H1 (cell line): ENCODE measurements around the gene PTPN13. TPM values are rescaled to one million over a fixed set of nuclear protein-coding genes. Genes with fewer than 3 reads are reported as not detected.

Source experiments
- CTCF ChIA-PET: fragments of 300-600 bp; sonication (Branson Sonifier 250); formaldehyde crosslinking; loops from one replicate; lab custom pipeline; 2021; ENCODE audit not compliant: partially characterized antibody; lab: Charles Lee
- POLR2A ChIA-PET: fragments of 300-600 bp; sonication (Branson Sonifier 250); formaldehyde crosslinking; loops from one replicate; lab custom pipeline; 2021; ENCODE audit warnings: inconsistent platforms; ENCODE audit not compliant: partially characterized antibody; lab: Charles Lee
- DNase-seq, 2 experiments: peaks; one replicate each; pipeline versions ENCODE4 v3.0.0 to v3.0.0-alpha.2; 2010 to 2022; ENCODE audit warnings: low spot score in 2 of 2, low read depth in 1 of 2, mixed read lengths in 1 of 2
- FAIRE-seq: peaks from 2 replicates; lab custom pipeline; 2011; peaks lifted over from hg19 to GRCh38; lab: Jason Lieb, UNC
- H2AFZ ChIP-seq: 2 replicates; pipeline ENCODE4 v1.8.1; 2012; ENCODE audit warnings: low read length, inconsistent platforms
- H2AK5ac ChIP-seq: 2 replicates; pipeline ENCODE4 v1.6.1; 2013; ENCODE audit warnings: low read depth, low read length
- H2BK120ac ChIP-seq: replicated peaks from 2 replicates; pipeline ENCODE3; 2013; ENCODE audit warnings: low read depth, low read length, inconsistent platforms
- H2BK12ac ChIP-seq: 2 replicates; pipeline ENCODE4 v1.6.1; 2013; ENCODE audit warnings: low read depth, low read length
- H2BK15ac ChIP-seq: 2 replicates; pipeline ENCODE4 v1.6.1; 2013; ENCODE audit warnings: low read length
- H2BK20ac ChIP-seq: 2 replicates; pipeline ENCODE4 v1.6.1; 2013; ENCODE audit warnings: low read length
- H2BK5ac ChIP-seq: 2 replicates; pipeline ENCODE4 v1.6.1; 2013; ENCODE audit warnings: low read depth, low read length
- H3K14ac ChIP-seq: 2 replicates; pipeline ENCODE4 v1.6.1; 2013; ENCODE audit warnings: inconsistent platforms; ENCODE audit not compliant: insufficient read length
- H3K18ac ChIP-seq: 2 replicates; pipeline ENCODE4 v1.6.1; 2013; ENCODE audit warnings: low read length; ENCODE audit errors: extremely low read depth
- H3K23ac ChIP-seq: 2 replicates; pipeline ENCODE4 v1.6.1; 2013; ENCODE audit warnings: inconsistent platforms; ENCODE audit not compliant: insufficient read length
- H3K23me2 ChIP-seq: 2 replicates; pipeline ENCODE4 v1.6.1; 2013; ENCODE audit warnings: low read depth, low read length
- H3K27ac ChIP-seq: 2 replicates; pipeline ENCODE4 v1.6.1; 2011; ENCODE audit warnings: low read depth, low read length, inconsistent platforms
- H3K27me3 ChIP-seq, 4 experiments: replicated peaks in 1 of 4; 1 replicate in 1 of 4; 2 replicates in 3 of 4; pipeline versions ENCODE4 v1.6.1 to v1.8.1; 2011 to 2013; ENCODE audit warnings: low read length in 3 of 4, mild to moderate bottlenecking in 3 of 4, inconsistent platforms in 2 of 4, mixed read lengths in 2 of 4, moderate library complexity in 1 of 4; ENCODE audit not compliant: control insufficient read depth in 3 of 4, insufficient read depth in 3 of 4; ENCODE audit errors: extremely low read depth in 1 of 4
- H3K36me3 ChIP-seq, 4 experiments: 2 replicates each; pipeline versions ENCODE4 v1.6.1 to v1.8.1; 2011 to 2013; ENCODE audit warnings: mild to moderate bottlenecking in 4 of 4, low read length in 3 of 4, moderate library complexity in 2 of 4, control low read depth in 1 of 4, inconsistent platforms in 1 of 4; ENCODE audit not compliant: insufficient read depth in 4 of 4, control insufficient read depth in 2 of 4
- H3K4ac ChIP-seq: replicated peaks from 2 replicates; pipeline ENCODE3; 2013; ENCODE audit warnings: low read length, low read depth, mixed read lengths, inconsistent platforms; ENCODE audit not compliant: insufficient read length
- H3K4me1 ChIP-seq, 4 experiments: replicated peaks in 1 of 4; 1 replicate in 1 of 4; 2 replicates in 3 of 4; pipeline versions ENCODE4 v1.6.1 to v1.8.1; 2011 to 2013; ENCODE audit warnings: low read length in 3 of 4, inconsistent platforms in 2 of 4, mixed read lengths in 1 of 4; ENCODE audit not compliant: insufficient read depth in 4 of 4, control insufficient read depth in 3 of 4
- H3K4me2 ChIP-seq, 2 experiments: 2 replicates each; pipeline versions ENCODE4 v1.6.1 to v1.8.1; 2011 to 2013; ENCODE audit warnings: low read depth in 2 of 2, low read length in 2 of 2, control low read depth in 1 of 2, inconsistent platforms in 1 of 2, mild to moderate bottlenecking in 1 of 2; ENCODE audit not compliant: insufficient read depth in 1 of 2
- H3K4me3 ChIP-seq, 4 experiments: fragments of 200-600, 300-600 bp in 1 of 4; sonication (generic), shearing (Covaris generic), sonication (Bioruptor Twin) in 1 of 4; 2 replicates each; pipeline versions ENCODE4 v1.5.1 to v1.8.1; 2011 to 2016; ENCODE audit warnings: low read length in 4 of 4, low read depth in 3 of 4, control low read depth in 2 of 4, inconsistent platforms in 2 of 4, mild to moderate bottlenecking in 2 of 4, mixed read lengths in 1 of 4, moderate library complexity in 1 of 4; ENCODE audit not compliant: insufficient read depth in 2 of 4; ENCODE audit errors: extremely low read depth in 1 of 4
- H3K56ac ChIP-seq: replicated peaks from 2 replicates; pipeline ENCODE3; 2013; ENCODE audit warnings: low read depth, mild to moderate bottlenecking, mixed read lengths, low read length, inconsistent platforms; ENCODE audit not compliant: insufficient read length
- H3K79me1 ChIP-seq: 2 replicates; pipeline ENCODE4 v1.6.1; 2013; ENCODE audit warnings: low read depth, low read length, control low read depth
- H3K79me2 ChIP-seq, 2 experiments: 2 replicates each; pipeline versions ENCODE4 v1.6.1 to v1.8.1; 2012 to 2013; ENCODE audit warnings: low read length in 2 of 2, mild to moderate bottlenecking in 2 of 2, inconsistent platforms in 1 of 2; ENCODE audit not compliant: insufficient read depth in 2 of 2, control insufficient read depth in 1 of 2
- H3K9ac ChIP-seq, 4 experiments: replicated peaks in 1 of 4; 1 replicate in 1 of 4; 2 replicates in 3 of 4; pipeline versions ENCODE4 v1.6.1 to v1.8.1; 2011 to 2013; ENCODE audit warnings: low read depth in 3 of 4, low read length in 3 of 4, control low read depth in 2 of 4, mild to moderate bottlenecking in 2 of 4, moderate library complexity in 2 of 4, inconsistent platforms in 1 of 4; ENCODE audit errors: extremely low read depth in 1 of 4
- H3K9me3 ChIP-seq, 2 experiments: 2 replicates each; pipeline versions ENCODE4 v1.6.1 to v1.8.1; 2012 to 2013; ENCODE audit warnings: mild to moderate bottlenecking in 2 of 2, moderate library complexity in 2 of 2, control low read depth in 1 of 2, inconsistent platforms in 1 of 2, low read depth in 1 of 2, low read length in 1 of 2, mixed read lengths in 1 of 2; ENCODE audit not compliant: insufficient read depth in 2 of 2
- H4K20me1 ChIP-seq, 2 experiments: replicated peaks in 1 of 2; 2 replicates each; pipeline versions ENCODE3 to v1.8.1; 2011 to 2013; ENCODE audit warnings: inconsistent platforms in 2 of 2, low read length in 2 of 2, mild to moderate bottlenecking in 1 of 2; ENCODE audit not compliant: insufficient read depth in 2 of 2, control insufficient read depth in 1 of 2
- H4K5ac ChIP-seq: 2 replicates; pipeline ENCODE4 v1.6.1; 2013; ENCODE audit warnings: low read length, low read depth, mixed read lengths, inconsistent platforms; ENCODE audit not compliant: insufficient read length
- H4K8ac ChIP-seq: 2 replicates; pipeline ENCODE4 v1.8.0; 2013; ENCODE audit warnings: mild to moderate bottlenecking, moderate library complexity, low read length, inconsistent platforms; ENCODE audit not compliant: insufficient read depth; ENCODE audit errors: extremely low read depth
- H4K91ac ChIP-seq: replicated peaks from 2 replicates; pipeline ENCODE3; 2013; ENCODE audit warnings: low read length, mixed read lengths, inconsistent platforms; ENCODE audit not compliant: insufficient read length
- CEBPB ChIP-seq: IDR thresholded peaks from 2 replicates; pipeline ENCODE4 v1.6.1; 2012; ENCODE audit warnings: low read depth, low read length
- EGR1 ChIP-seq: IDR thresholded peaks from 2 replicates; pipeline ENCODE4 v1.6.1; 2011; ENCODE audit warnings: low read depth, low read length, borderline replicate concordance
- HDAC2 ChIP-seq, 2 experiments: fragments of 300-600 bp in 1 of 2; sonication (generic) in 1 of 2; IDR thresholded peaks; 2 replicates each; pipeline ENCODE4 v1.6.1; 2011 to 2012; ENCODE audit warnings: low read depth in 2 of 2, low read length in 2 of 2, mild to moderate bottlenecking in 2 of 2, moderate library complexity in 2 of 2, borderline replicate concordance in 1 of 2, inconsistent platforms in 1 of 2
- JUND ChIP-seq: IDR thresholded peaks from 2 replicates; pipeline ENCODE4 v1.6.1; 2011; ENCODE audit warnings: mild to moderate bottlenecking, improper control_type of control experiment, low read length
- RNF2 ChIP-seq: fragments of 200-900, 300-1000 bp; sonication (generic); IDR thresholded peaks from 2 replicates; pipeline ENCODE4 v1.7.1; 2016; ENCODE audit warnings: borderline replicate concordance, low read depth, mild to moderate bottlenecking, antibody characterized with exemption, low read length; ENCODE audit not compliant: poor library complexity, severe bottlenecking; ENCODE audit errors: missing control alignments
- RXRA ChIP-seq: IDR thresholded peaks from 2 replicates; pipeline ENCODE4 v1.6.1; 2011; ENCODE audit warnings: low read depth, mild to moderate bottlenecking, low read length, moderate library complexity; ENCODE audit not compliant: insufficient read depth
- SP2 ChIP-seq: IDR thresholded peaks from 2 replicates; pipeline ENCODE4 v1.6.1; 2012; ENCODE audit warnings: mild to moderate bottlenecking, low read length, inconsistent platforms
- SP4 ChIP-seq: IDR thresholded peaks from 2 replicates; pipeline ENCODE4 v1.6.1; 2012; ENCODE audit warnings: low read length, inconsistent platforms
- TAF7 ChIP-seq: optimal IDR thresholded peaks from 2 replicates; pipeline ENCODE3; 2011; ENCODE audit warnings: low read depth, mild to moderate bottlenecking, inconsistent platforms, low read length, moderate library complexity, borderline replicate concordance
- TCF12 ChIP-seq: IDR thresholded peaks from 2 replicates; pipeline ENCODE4 v1.6.1; 2011; ENCODE audit warnings: low read depth, mild to moderate bottlenecking, low read length
- TEAD4 ChIP-seq: IDR thresholded peaks from 2 replicates; pipeline ENCODE4 v1.6.1; 2012; ENCODE audit warnings: low read depth, low read length, inconsistent platforms, mixed read lengths
- YY1 ChIP-seq: IDR thresholded peaks from 2 replicates; pipeline ENCODE4 v1.6.1; 2011; ENCODE audit warnings: low read depth, mild to moderate bottlenecking, low read length
- ZNF274 ChIP-seq: IDR thresholded peaks from 2 replicates; pipeline ENCODE4 v1.7.0; 2012; ENCODE audit warnings: low read length, borderline replicate concordance; ENCODE audit errors: extremely low read depth
- WGBS, 2 experiments: shearing (Covaris generic) in 1 of 2; methylation state at CpG; one replicate each; pipeline versions ENCODE4 v1.1.6 to v1.1.7; 2013 to 2015; ENCODE audit warnings: low lambda C conversion rate in 2 of 2, mixed read lengths in 2 of 2, inconsistent platforms in 1 of 2, low coverage in 1 of 2, missing lambda C conversion rate in 1 of 2; ENCODE audit not compliant: insufficient replicate concordance in 2 of 2, insufficient coverage in 1 of 2, insufficient read length in 1 of 2; ENCODE audit errors: extremely low coverage in 1 of 2, missing lambda C conversion rate in 1 of 2; 5-methylcytosine and 5-hydroxymethylcytosine counted together
- polyA plus RNA-seq, 7 experiments: library from polyadenylated mRNA; depleted of rRNA in 3 of 7; stranded (reverse) in 5 of 7; unstranded in 2 of 7; fragments of >200 nt in 5 of 7; fragments of 200-250 nt in 2 of 7; gene quantifications; 1 replicate in 5 of 7; 2 replicates in 1 of 7; 4 replicates in 1 of 7; pipeline versions ENCODE4 v1.2.1 to v1.2.3, GENCODE V29; 2011 to 2013; ENCODE audit warnings: missing spikeins in 2 of 7, mixed read lengths in 2 of 7
- total RNA-seq: library from RNA; stranded (reverse); fragmentation: NEBNext Ultra II Directional; extraction: Animal tissue kit (Norgen Biotek cat#: 25700); gene quantifications from 2 replicates; pipeline ENCODE4 v1.2.1, GENCODE V29; 2021
- TF ChIP-seq, protein P1 (sequence below): IDR thresholded peaks from 2 replicates; pipeline ENCODE4 v1.6.1; 2011; ENCODE audit warnings: low read length, improper control_type of control experiment

PTPN13 gene
- total and polyA plus RNA-seq, 2 of the 8 experiments (the other 6 are each of a cell fraction or from before 2014, with no cell fraction given) = 12.7 to 57.9 TPM

DNA sequence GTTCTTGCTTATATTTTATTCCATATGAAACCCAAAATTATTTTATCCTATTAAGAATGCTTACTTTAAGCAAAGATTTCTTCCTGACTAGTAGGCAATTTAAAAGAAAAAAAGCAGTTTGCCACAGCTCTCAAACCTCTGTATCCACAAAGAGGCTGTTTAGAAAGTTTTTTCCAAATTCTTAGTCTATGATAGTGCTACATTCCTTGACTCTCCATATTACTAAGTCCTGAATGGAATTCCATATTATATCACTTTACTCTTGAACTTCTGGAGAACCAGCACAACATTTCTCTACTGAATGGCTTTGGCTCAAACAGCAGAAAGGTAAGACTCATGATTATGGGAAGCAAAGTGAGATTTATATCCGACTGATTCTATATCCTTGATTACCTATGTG lies 246.7 kb downstream of the PTPN13 start:
- Histone ChIP-seq H3K79me2 (no peaks in the 10 kb centered on the region), H3K27me3 (no peaks in the 10 kb centered on the region), H2AK5ac (no peak overlapping the region), H3K27ac (no peak overlapping the region), H4K8ac (no peak overlapping the region), H3K18ac (no peak overlapping the region), H3K23me2 (no peaks in the 10 kb centered on the region), H2AFZ (no peak overlapping the region), H3K9me3 (no peaks in the 10 kb centered on the region), H3K4ac (no peak overlapping the region), H3K4me1 (no peaks in the 10 kb centered on the region), H2BK120ac (no peak overlapping the region), H2BK5ac (no peak overlapping the region), H3K4me3 (no peak overlapping the region), H2BK12ac (no peak overlapping the region), H2BK20ac (no peak overlapping the region), H4K91ac (no peak overlapping the region), H3K14ac (no peak overlapping the region), H3K36me3 (no peaks in the 10 kb centered on the region), H3K79me1 (no peaks in the 10 kb centered on the region), H3K56ac (no peak overlapping the region), H3K4me2 (no peak overlapping the region), H4K20me1 (no peaks in the 10 kb centered on the region), H3K23ac (no peak overlapping the region), H2BK15ac (no peak overlapping the region), H4K5ac (no peak overlapping the region), H3K9ac (no peak overlapping the region)
- FAIRE-seq = no peak
- ChIA-PET POLR2A (no interaction called here), CTCF (no interaction called here)
- DNase-seq = no peak
- WGBS, 2 experiments = 89% methylated on average over 1 of the region's 1 CpG; no CpG with 5 or more reads in 1 of the 2 experiments
- no peak for TF ChIP-seq YY1
- TF ChIP-seq RXRA = no peak
- no peak for TF ChIP-seq SP4
- no peak for TF ChIP-seq SP2
- TF ChIP-seq TCF12 = no peak
- TF ChIP-seq TAF7 = no peak
- TF ChIP-seq ZNF274 = no peak
- TF ChIP-seq TEAD4 = no peak
- no peak for TF ChIP-seq CEBPB
- TF ChIP-seq, protein P1, sequence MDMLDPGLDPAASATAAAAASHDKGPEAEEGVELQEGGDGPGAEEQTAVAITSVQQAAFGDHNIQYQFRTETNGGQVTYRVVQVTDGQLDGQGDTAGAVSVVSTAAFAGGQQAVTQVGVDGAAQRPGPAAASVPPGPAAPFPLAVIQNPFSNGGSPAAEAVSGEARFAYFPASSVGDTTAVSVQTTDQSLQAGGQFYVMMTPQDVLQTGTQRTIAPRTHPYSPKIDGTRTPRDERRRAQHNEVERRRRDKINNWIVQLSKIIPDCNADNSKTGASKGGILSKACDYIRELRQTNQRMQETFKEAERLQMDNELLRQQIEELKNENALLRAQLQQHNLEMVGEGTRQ = no peak
- TF ChIP-seq HDAC2 (IDR thresholded peaks at IDR 0.05; ENCODE audit: borderline replicate concordance in 1 of 2, low read depth in 2 of 2, low read length in 2 of 2) = no peak
- no peak for TF ChIP-seq JUND
- no peak for TF ChIP-seq RNF2
- TF ChIP-seq EGR1 = no peak
